Heart right ventricle (tissue), 16 donors: ENCODE results near the gene BMPR2. TPM values are rescaled to one million over a fixed set of nuclear protein-coding genes. Genes with fewer than 3 reads are reported as not detected.

Experiments
- ATAC-seq, 8 donors: fragments of 200-7000 bp; cut with Tn5 transposase; one replicate each; pipeline ENCODE4 v1.9.1; 2020; ENCODE audit warnings: mild to moderate bottlenecking in 8 of 8, moderate library complexity in 8 of 8, moderate number of reproducible peaks in 1 of 8
- DNase-seq, 2 donors: peaks; one replicate each; pipeline ENCODE4 v3.0.0-alpha.2; 2020
- H3K27ac ChIP-seq, 10 donors: fragments of 200-600 bp; sonication (generic) in 2 of 10; one replicate each; pipeline versions ENCODE4 v1.5.0 to v1.8.0; 2020 to 2022; ENCODE audit warnings: mild to moderate bottlenecking in 3 of 10
- H3K27me3 ChIP-seq, 7 donors: fragments of 200-600 bp; one replicate each; pipeline ENCODE4 v1.8.0; 2021 to 2022; ENCODE audit warnings: mild to moderate bottlenecking in 2 of 7
- H3K36me3 ChIP-seq, 9 donors: fragments of 200-600 bp; sonication (generic) in 1 of 9; one replicate each; pipeline versions ENCODE4 v1.5.0 to v1.8.0; 2020 to 2022; ENCODE audit warnings: mild to moderate bottlenecking in 2 of 9
- H3K4me1 ChIP-seq, 9 donors: fragments of 200-600 bp; sonication (generic) in 1 of 9; one replicate each; pipeline versions ENCODE4 v1.5.0 to v1.8.0; 2020 to 2022; ENCODE audit warnings: mild to moderate bottlenecking in 4 of 9
- H3K4me3 ChIP-seq, 10 donors: fragments of 200-600 bp; sonication (generic) in 2 of 10; one replicate each; pipeline versions ENCODE4 v1.5.0 to v1.8.0; 2020 to 2022; ENCODE audit warnings: mild to moderate bottlenecking in 7 of 10, moderate library complexity in 2 of 10
- H3K9me3 ChIP-seq, 11 donors: fragments of 200-600 bp in 10 of 11; sonication (generic) in 2 of 11; one replicate each; pipeline versions ENCODE4 v1.5.0 to v1.8.0; 2013 to 2022; ENCODE audit warnings: mild to moderate bottlenecking in 2 of 11, control low read depth in 1 of 11, moderate library complexity in 1 of 11
- WGBS, 2 donors: extraction: QIAGEN DNeasy Blood & Tissue Kit; methylation state at CpG; one replicate each; pipeline ENCODE4 v1.1.7; 2013; ENCODE audit warnings: inconsistent platforms in 1 of 2; 5-methylcytosine and 5-hydroxymethylcytosine counted together
- intact Hi-C, 10 donors: fragments of 100-400 bp; cut with DNase I; formaldehyde crosslinking; loops; one replicate each; pipeline versions ENCODE4 v1.11.1 to v1.14.2; 2022
- polyA plus RNA-seq, 2 donors: library from polyadenylated mRNA; stranded (reverse); fragments of 200-250 nt; gene quantifications; one replicate each; pipeline ENCODE4 v1.2.3, GENCODE V29; 2013
- total RNA-seq, 10 donors: library from RNA; stranded (reverse); fragmentation: NEBNext Ultra II Directional in 3 of 10; extraction: Animal tissue kit (Norgen Biotek cat#: 25700) in 3 of 10; gene quantifications; one replicate each; pipeline versions ENCODE4 v1.2.1 to v1.2.4, GENCODE V29; 2021 to 2023
- TF ChIP-seq, protein P1 (sequence below), 9 donors: fragments of 200-600 bp; sonication (generic) in 2 of 9; IDR thresholded peaks; one replicate each; pipeline versions ENCODE4 v1.5.0 to v1.8.0; 2021 to 2022; ENCODE audit warnings: antibody characterized with exemption in 9 of 9, mild to moderate bottlenecking in 5 of 9, moderate library complexity in 1 of 9
- donor health status: Arrhythmogenic right ventricular cardiomyopathy.
- donor health status: ischemic (EF 13 %, LVEDD 7.1; RV severe dilation, severe dysfunction).
- donor health status: healthy with polysubstance abuse.
- donor health status: DM: no; HTN: yes; CAD: no.
- donor health status: DM: no; HTN: no; CAD: no.
- donor health status: ischemic (EF 25% LVEDD 6.9; RV normal size, moderate dysfunction).
- donor health status: ischemic (EF 25% LVEDD 5.7; RV mildly dilated, moderate dysfunction).
- donor health status: healthy.
- donor health status: DM: yes; HTN: yes; CAD: no.
- donor health status: Ischemic cardiomyopathy.
- donor health status: ischemic (EF 35%, LVEDD 5.7; RV mildly dilated, moderate dysfunction).
- donor health status: nonischemic (EF 11% LVEDD 7.7; RV severe dilation, severe dysfunction).
- donor health status: DM: yes; HTN: yes; CAD: no.
- donor health status: PGD.
- donor health status: ischemic (EF 29% LVEDD 5.4; RV normal size, mild dysfunction).
- donor health status: nonischemic (EF 23%, LVEDD 6.1; RV moderate dilation, normal function).

The BMPR2 gene
- total and polyA plus RNA-seq, 12 donors, result 10.2 to 89.4 (median 67.2) TPM

DNA sequence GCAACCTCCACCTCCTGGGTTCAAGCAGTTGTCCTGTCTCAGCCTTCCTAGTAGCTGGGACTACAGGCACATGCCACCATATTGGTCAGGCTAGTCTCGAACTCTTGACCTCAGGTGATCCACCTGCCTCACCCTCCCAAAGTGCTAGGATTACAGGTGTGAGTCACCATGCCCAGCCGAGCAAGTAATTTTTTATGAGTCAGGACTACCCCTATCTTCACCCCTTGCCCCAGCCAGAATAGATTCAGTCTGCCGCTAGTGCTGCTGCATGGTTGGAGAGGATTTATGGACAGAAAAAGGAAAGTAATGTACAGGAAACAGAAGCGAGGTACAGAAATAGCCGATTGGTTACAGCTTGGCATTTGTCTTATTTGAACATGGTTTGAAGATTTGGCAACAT lies 48.9 kb downstream of the BMPR2 start:
- no peak overlapping the region for H3K27ac ChIP-seq
- TF ChIP-seq, protein P1, sequence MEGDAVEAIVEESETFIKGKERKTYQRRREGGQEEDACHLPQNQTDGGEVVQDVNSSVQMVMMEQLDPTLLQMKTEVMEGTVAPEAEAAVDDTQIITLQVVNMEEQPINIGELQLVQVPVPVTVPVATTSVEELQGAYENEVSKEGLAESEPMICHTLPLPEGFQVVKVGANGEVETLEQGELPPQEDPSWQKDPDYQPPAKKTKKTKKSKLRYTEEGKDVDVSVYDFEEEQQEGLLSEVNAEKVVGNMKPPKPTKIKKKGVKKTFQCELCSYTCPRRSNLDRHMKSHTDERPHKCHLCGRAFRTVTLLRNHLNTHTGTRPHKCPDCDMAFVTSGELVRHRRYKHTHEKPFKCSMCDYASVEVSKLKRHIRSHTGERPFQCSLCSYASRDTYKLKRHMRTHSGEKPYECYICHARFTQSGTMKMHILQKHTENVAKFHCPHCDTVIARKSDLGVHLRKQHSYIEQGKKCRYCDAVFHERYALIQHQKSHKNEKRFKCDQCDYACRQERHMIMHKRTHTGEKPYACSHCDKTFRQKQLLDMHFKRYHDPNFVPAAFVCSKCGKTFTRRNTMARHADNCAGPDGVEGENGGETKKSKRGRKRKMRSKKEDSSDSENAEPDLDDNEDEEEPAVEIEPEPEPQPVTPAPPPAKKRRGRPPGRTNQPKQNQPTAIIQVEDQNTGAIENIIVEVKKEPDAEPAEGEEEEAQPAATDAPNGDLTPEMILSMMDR (IDR thresholded peaks at IDR 0.05), result no peak
- peaks cover 0 to 7% (median 0%) of the 10 kb centered on the region in 11 donors for H3K9me3 ChIP-seq
- no peaks in the 10 kb centered on the region for H3K36me3 ChIP-seq
- intact Hi-C loops, result no loop called here
- whole genome bisulfite sequencing, 2 donors, result 84 to 89% methylated on average over 5 of the region's 5 CpGs
- ATAC-seq (no peak), DNase-seq (no peak)
- no peaks in the 10 kb centered on the region for H3K27me3 ChIP-seq
- no peak overlapping the region for H3K4me3 ChIP-seq
- peaks cover 0 to 69% (median 34%) of the 10 kb centered on the region in 9 donors for H3K4me1 ChIP-seq

DNA sequence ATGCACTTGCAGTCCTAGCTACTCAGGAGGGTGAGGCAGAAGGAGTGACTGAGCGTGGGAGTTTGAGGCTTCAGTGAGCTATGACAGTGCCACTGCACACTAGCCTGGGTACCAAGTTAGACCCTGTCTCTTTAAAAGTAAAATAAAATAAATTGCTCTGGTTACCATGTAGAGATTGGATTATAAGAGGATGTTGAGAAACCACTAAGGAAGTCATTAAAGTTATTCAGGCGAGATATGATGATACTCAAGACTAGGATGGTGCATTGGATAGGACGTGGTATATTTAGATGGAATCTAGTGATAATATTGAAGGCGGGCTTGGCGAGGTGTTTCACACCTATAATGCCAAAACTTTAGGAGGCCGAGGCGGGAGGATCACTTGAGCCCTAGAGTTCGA lies 50.6 kb downstream of the BMPR2 start:
- DNase-seq, result no peak
- Histone ChIP-seq H3K27me3 (no peaks in the 10 kb centered on the region), H3K36me3 (no peaks in the 10 kb centered on the region), H3K4me3 (no peak overlapping the region), H3K4me1 (peaks cover 0 to 71% (median 34%) of the 10 kb centered on the region in 9 donors), H3K27ac (no peak overlapping the region), H3K9me3 (peaks cover 0 to 10% (median 0%) of the 10 kb centered on the region in 11 donors)
- intact Hi-C loops, result no loop called here
- no peak for ATAC-seq
- TF ChIP-seq, protein P1 (IDR thresholded peaks at IDR 0.05), result no peak
- WGBS, 2 donors, result 81 to 89% methylated on average over 8 of the region's 8 CpGs

DNA sequence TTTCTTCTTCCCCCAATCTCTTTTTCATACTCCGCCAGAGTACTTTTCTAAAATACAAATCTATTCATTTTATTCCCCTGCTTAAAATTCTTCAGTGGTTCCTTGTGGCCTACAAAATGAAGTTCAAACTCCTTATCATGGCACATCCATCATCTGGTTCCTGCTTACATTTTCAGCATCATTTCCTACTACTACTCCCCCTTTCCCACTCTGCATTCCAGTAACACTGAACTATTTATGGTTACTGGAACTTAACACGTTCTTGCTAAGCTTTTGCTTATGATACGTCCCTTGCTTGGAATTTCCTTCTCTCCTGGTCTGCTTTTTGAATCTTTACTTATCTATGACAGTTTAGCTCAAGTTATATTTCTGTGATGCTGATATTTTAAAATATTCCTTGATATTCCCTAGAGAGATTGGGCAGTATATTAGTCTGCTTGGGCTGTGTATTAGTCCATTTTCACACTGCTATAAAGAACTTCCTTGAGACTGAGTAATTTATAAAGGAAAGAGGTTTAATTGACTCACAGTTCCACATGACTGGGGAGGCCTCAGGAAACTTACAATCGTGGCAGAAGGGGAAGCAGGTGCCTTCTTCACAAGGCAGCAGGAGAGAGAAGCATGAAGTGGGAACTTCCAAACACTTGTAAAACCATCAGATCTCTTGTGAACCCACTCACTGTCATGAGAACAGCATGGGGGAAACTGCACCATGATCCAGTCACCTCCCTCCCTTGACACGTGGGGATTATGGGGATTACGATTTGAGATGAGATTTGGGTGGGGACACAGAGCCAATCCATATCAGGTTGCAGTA lies 53.2 kb downstream of the BMPR2 start:
- Histone ChIP-seq H3K4me1 (peaks cover 0 to 67% (median 30%) of the 10 kb centered on the region in 9 donors), H3K27ac (peak overlapping the region in 8 of 10 donors; percentile 11 to 77 (median 48))
- peak; percentile 43 to 84 (median 76) for ATAC-seq

DNA sequence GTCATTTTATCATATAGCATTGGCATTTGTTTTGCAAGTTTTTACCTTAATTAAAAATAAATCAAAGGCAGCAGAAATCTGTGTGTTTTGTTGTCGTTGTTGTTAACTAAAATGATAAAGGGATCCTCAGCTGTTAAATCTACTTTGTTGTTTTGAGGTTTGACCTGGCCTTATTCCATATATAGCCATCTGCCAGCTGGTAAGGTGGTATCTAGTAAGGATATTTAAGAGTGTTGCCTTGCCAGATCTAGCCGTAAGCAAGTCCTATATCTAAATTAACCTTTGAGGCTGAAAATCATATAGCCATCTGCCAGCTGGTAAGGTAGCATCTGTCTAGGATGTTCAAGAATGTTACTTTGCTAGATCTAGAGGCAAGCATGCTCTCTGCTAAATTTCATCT lies 56.6 kb downstream of the BMPR2 start:
- H3K27me3 ChIP-seq, result no peaks in the 10 kb centered on the region
- TF ChIP-seq, protein P1 (IDR thresholded peaks at IDR 0.05), result no peak
- ATAC-seq (no peak), DNase-seq (no peak)
- H3K9me3 ChIP-seq, result peaks cover 0 to 10% (median 0%) of the 10 kb centered on the region in 11 donors
- intact Hi-C loops, result loop anchor here in 1 of 10 donors (5.0 kb wide), 1 partner anchor 55 kb away; the partner anchor contains the start of gene BMPR2
- no peaks in the 10 kb centered on the region for H3K36me3 ChIP-seq
- WGBS, 2 donors, result 58 to 77% methylated on average over 2 of the region's 2 CpGs
- no peak overlapping the region for H3K4me3 ChIP-seq
- H3K27ac ChIP-seq, result no peak overlapping the region
- H3K4me1 ChIP-seq, result peaks cover 3 to 78% (median 50%) of the 10 kb centered on the region in 9 donors

More for the DNA sequence above, 53.2 kb downstream of the BMPR2 start:
- H3K27me3 ChIP-seq, result no peaks in the 10 kb centered on the region
- TF ChIP-seq, protein P1 (IDR thresholded peaks at IDR 0.05), result no peak
- 51 to 53% methylated on average over 6 of the region's 6 CpGs for WGBS, 2 donors
- intact Hi-C loops, result no loop called here
- no peak overlapping the region for H3K4me3 ChIP-seq
- no peaks in the 10 kb centered on the region for H3K36me3 ChIP-seq
- H3K9me3 ChIP-seq, result peaks cover 0 to 10% (median 0%) of the 10 kb centered on the region in 11 donors
- no peak for DNase-seq
